Measurements from ENCODE around the gene DNAJC22. TPM values are rescaled to one million over a fixed set of nuclear protein-coding genes. Genes with fewer than 3 reads are reported as not detected.

Gene DNAJC22
- total RNA-seq, 2 experiments from 2014 or later = 0.16 to 0.76 TPM

DNA sequence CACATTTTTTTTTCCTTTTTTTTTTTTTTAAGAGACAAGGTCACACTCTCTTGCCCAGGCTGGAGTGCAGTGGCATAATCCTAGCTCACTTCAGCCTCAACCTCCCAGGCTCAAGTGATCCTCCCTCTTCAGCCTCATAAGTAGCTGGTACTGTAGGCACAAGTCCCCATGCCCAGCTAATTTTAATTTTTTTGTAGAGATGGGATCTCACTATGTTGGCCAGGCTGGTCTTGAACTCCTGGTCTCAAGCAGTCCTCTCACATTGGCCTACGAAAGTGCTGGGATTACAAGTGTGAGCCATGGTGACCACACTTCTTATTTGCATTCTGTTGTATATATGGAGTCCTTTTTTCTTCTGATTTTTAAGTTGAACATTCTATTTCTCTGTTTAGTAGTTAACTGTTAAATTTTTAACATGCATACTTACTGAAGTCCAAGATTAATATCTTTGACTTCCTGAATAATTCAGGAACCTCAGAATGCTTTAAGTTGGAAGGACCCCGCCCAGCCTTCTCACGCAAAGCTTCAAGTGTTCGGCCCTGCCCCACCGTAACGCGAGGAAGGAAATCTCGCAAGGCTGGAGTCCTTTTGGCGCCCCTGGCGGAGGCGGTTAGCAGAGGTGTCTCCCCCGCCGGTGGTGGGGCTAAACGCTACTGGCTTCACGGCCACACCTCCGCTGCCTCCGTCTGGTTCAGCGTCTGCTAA lies 42.1 kb downstream of the DNAJC22 start:
- Histone ChIP-seq H3K9me2 (ENCODE audit: insufficient read depth, low read length) (no peaks in the 10 kb centered on the region), H3K4me2 (ENCODE audit: low read length) (no peak overlapping the region), H3K4me3 (ENCODE audit: low read depth, low read length, poor library complexity, severe bottlenecking) (no peak overlapping the region), H3K4me1 (ENCODE audit: insufficient read depth, low read length, poor library complexity, severe bottlenecking) (no peaks in the 10 kb centered on the region), H2AFZ (ENCODE audit: low read length) (no peak overlapping the region), H3K79me2 (ENCODE audit: insufficient read depth, low read depth, low read length) (peaks cover 23% of the 10 kb centered on the region), H3K9me3 (ENCODE audit: low read length) (no peaks in the 10 kb centered on the region), H3K27ac (ENCODE audit: low read depth, low read length, poor library complexity, severe bottlenecking) (no peak overlapping the region), H4K20me1 (ENCODE audit: insufficient read depth, low read length) (no peaks in the 10 kb centered on the region), H3K36me3 (ENCODE audit: insufficient read depth, low read length) (peaks cover 19% of the 10 kb centered on the region; the same call in 1 of the 2 replicates)
- intact Hi-C loops (cut with micrococcal nuclease; ENCODE audit: unreplicated experiment) = no loop called here
- ChIA-PET POLR2A (interaction anchor here (0.7 kb wide), 1 partner anchor 746 kb away, joined by 3 read pairs; no protein-coding TSS in a partner anchor), CTCF (ENCODE audit: unreplicated experiment) (no interaction called here)
- no peak for TF ChIP-seq CTCF (conservative IDR thresholded peaks at IDR 0.05; ENCODE audit: low read length)
- no peak for TF ChIP-seq EZH2phosphoT487 (IDR thresholded peaks at IDR 0.05; ENCODE audit: borderline replicate concordance, low read depth, low read length)
- BruUV-seq (replicated peaks) = no TSS peak
- no peak for DNase-seq (ENCODE audit: low spot score)

DNA sequence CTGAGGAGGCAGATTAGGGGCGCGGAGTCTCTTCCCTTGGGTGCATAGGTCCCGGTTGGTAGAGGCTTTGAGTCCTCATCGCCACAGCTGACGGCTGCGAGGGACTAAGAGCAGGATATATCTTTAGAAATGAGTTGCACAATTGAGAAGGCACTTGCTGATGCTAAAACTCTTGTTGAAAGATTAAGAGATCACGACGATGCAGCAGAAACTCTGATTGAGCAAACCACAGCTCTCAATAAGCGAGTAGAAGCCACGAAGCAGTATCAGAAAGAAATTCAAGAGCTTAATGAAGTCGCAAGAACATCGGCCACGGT lies 42.7 kb downstream of the DNAJC22 start:
- no TSS peak for BruUV-seq (replicated peaks)
- Histone ChIP-seq H3K9me3 (ENCODE audit: low read length) (no peaks in the 10 kb centered on the region), H3K79me2 (ENCODE audit: insufficient read depth, low read depth, low read length) (peaks cover 18% of the 10 kb centered on the region; the same call in 1 of the 2 replicates), H3K4me1 (ENCODE audit: insufficient read depth, low read length, poor library complexity, severe bottlenecking) (no peaks in the 10 kb centered on the region), H3K36me3 (ENCODE audit: insufficient read depth, low read length) (peaks cover 18% of the 10 kb centered on the region; the same call in 1 of the 2 replicates), H3K4me3 (ENCODE audit: low read depth, low read length, poor library complexity, severe bottlenecking) (no peak overlapping the region), H2AFZ (ENCODE audit: low read length) (no peak overlapping the region), H3K4me2 (ENCODE audit: low read length) (no peak overlapping the region), H4K20me1 (ENCODE audit: insufficient read depth, low read length) (no peaks in the 10 kb centered on the region), H3K27ac (ENCODE audit: low read depth, low read length, poor library complexity, severe bottlenecking) (no peak overlapping the region), H3K9me2 (ENCODE audit: insufficient read depth, low read length) (no peaks in the 10 kb centered on the region)
- TF ChIP-seq EZH2phosphoT487 (IDR thresholded peaks at IDR 0.05; ENCODE audit: borderline replicate concordance, low read depth, low read length) = no peak
- TF ChIP-seq CTCF (conservative IDR thresholded peaks at IDR 0.05; ENCODE audit: low read length) = no peak
- POLR2A ChIA-PET = no interaction called here
- DNase-seq (ENCODE audit: low spot score) = no peak
- intact Hi-C loops (cut with micrococcal nuclease; ENCODE audit: unreplicated experiment) = no loop called here
- CTCF ChIA-PET (ENCODE audit: unreplicated experiment) = no interaction called here

DNA sequence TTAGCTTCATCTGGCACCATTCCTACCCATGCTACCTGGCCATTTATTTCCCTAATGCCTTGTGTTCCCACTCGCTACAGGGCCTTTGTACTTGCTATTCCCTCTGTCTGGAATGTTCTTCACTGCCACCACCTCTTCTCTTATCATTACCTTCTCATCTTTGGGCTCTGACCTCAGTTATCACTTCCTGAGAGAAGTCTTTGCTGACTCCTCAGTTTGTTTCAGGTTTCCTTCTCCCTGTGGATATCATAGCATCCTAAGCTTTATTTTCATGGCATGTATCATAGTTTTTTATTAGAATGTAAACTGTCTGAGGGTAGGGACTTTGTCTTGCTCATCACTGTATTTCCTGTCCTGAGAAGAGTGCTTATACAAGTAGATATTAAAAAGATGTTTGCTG lies 50.3 kb downstream of the DNAJC22 start:
- intact Hi-C loops (cut with micrococcal nuclease; ENCODE audit: unreplicated experiment) = no loop called here
- Histone ChIP-seq H3K9me3 (ENCODE audit: low read length) (no peaks in the 10 kb centered on the region), H3K27ac (ENCODE audit: low read depth, low read length, poor library complexity, severe bottlenecking) (no peak overlapping the region), H3K9me2 (ENCODE audit: insufficient read depth, low read length) (no peaks in the 10 kb centered on the region), H3K36me3 (ENCODE audit: insufficient read depth, low read length) (no peaks in the 10 kb centered on the region), H3K4me1 (ENCODE audit: insufficient read depth, low read length, poor library complexity, severe bottlenecking) (no peaks in the 10 kb centered on the region), H2AFZ (ENCODE audit: low read length) (no peak overlapping the region), H3K4me3 (ENCODE audit: low read depth, low read length, poor library complexity, severe bottlenecking) (no peak overlapping the region), H3K4me2 (ENCODE audit: low read length) (no peak overlapping the region), H4K20me1 (ENCODE audit: insufficient read depth, low read length) (no peaks in the 10 kb centered on the region; the same call in 1 of the 2 replicates), H3K79me2 (ENCODE audit: insufficient read depth, low read depth, low read length) (peaks cover 5% of the 10 kb centered on the region; the same call in 1 of the 2 replicates)
- BruUV-seq (replicated peaks) = no TSS peak
- DNase-seq (ENCODE audit: low spot score) = no peak
- ChIA-PET CTCF (ENCODE audit: unreplicated experiment) (interaction anchor here (0.8 kb wide), 1 partner anchor 204 kb away, joined by 3 read pairs; no protein-coding TSS in a partner anchor), POLR2A (interaction anchor here (0.6 to 2.3 kb wide), 5 partner anchors 9 to 72 kb away, joined by 3 to 7 read pairs (median 3); no protein-coding TSS in a partner anchor)
- no peak for TF ChIP-seq EZH2phosphoT487 (IDR thresholded peaks at IDR 0.05; ENCODE audit: borderline replicate concordance, low read depth, low read length)
- TF ChIP-seq CTCF (conservative IDR thresholded peaks at IDR 0.05; ENCODE audit: low read length) = no peak
